H9 (cell line): ENCODE results near the gene PTP4A1. TPM values are rescaled to one million over a fixed set of nuclear protein-coding genes. Genes with fewer than 3 reads are reported as not detected.
"Not testable (repeated sequence)": the region's sequence is repeated elsewhere in the genome, so short reads cannot be mapped to it uniquely, and the experiment has no call there.

ENCODE experiments used
- DNase-seq: peaks from one replicate; pipeline ENCODE4 v3.0.0-alpha.2; 2017
- H2AFZ ChIP-seq: one replicate; pipeline ENCODE4 v1.6.1; 2013; ENCODE audit warnings: mild to moderate bottlenecking, low read length, control low read depth, moderate library complexity
- H2AK5ac ChIP-seq: 2 replicates; pipeline ENCODE4 v1.6.1; 2013; ENCODE audit warnings: low read length, control low read depth, mixed read lengths; ENCODE audit not compliant: insufficient read length
- H2BK120ac ChIP-seq: one replicate; pipeline ENCODE4 v1.6.1; 2013; ENCODE audit warnings: low read depth, mild to moderate bottlenecking, low read length, control low read depth, inconsistent platforms; ENCODE audit not compliant: poor library complexity, severe bottlenecking
- H2BK12ac ChIP-seq: 2 replicates; pipeline ENCODE4 v1.6.1; 2013; ENCODE audit warnings: low read length, control low read depth, mixed read lengths, low read depth; ENCODE audit not compliant: insufficient read length
- H2BK15ac ChIP-seq: 2 replicates; pipeline ENCODE4 v1.6.1; 2013; ENCODE audit warnings: low read depth, low read length, control low read depth
- H2BK20ac ChIP-seq: one replicate; pipeline ENCODE4 v1.6.1; 2013; ENCODE audit warnings: low read depth, mild to moderate bottlenecking, low read length, control low read depth, inconsistent platforms; ENCODE audit not compliant: poor library complexity, severe bottlenecking
- H2BK5ac ChIP-seq: 2 replicates; pipeline ENCODE4 v1.6.1; 2013; ENCODE audit warnings: low read length, control low read depth, mixed read lengths; ENCODE audit not compliant: insufficient read length
- H3K14ac ChIP-seq: 2 replicates; pipeline ENCODE4 v1.6.1; 2013; ENCODE audit warnings: low read length, control low read depth; ENCODE audit not compliant: insufficient read depth
- H3K18ac ChIP-seq: 2 replicates; pipeline ENCODE4 v1.6.1; 2013; ENCODE audit warnings: low read depth, mild to moderate bottlenecking, mixed read lengths, low read length, control low read depth; ENCODE audit not compliant: insufficient read length
- H3K23ac ChIP-seq: 2 replicates; pipeline ENCODE4 v1.6.1; 2013; ENCODE audit warnings: low read length, control low read depth, mixed read lengths, low read depth; ENCODE audit not compliant: insufficient read length
- H3K23me2 ChIP-seq: 2 replicates; pipeline ENCODE4 v1.6.1; 2013; ENCODE audit warnings: low read depth, mild to moderate bottlenecking, mixed read lengths, low read length, control low read depth; ENCODE audit not compliant: insufficient read length, poor library complexity, severe bottlenecking
- H3K27ac ChIP-seq: 2 replicates; pipeline ENCODE4 v1.5.1; 2013; ENCODE audit warnings: low read length, control low read depth, mixed read lengths, low read depth; ENCODE audit not compliant: insufficient read length
- H3K27me3 ChIP-seq: 2 replicates; pipeline ENCODE4 v1.6.1; 2013; ENCODE audit warnings: low read length, control low read depth, inconsistent platforms; ENCODE audit not compliant: insufficient read depth
- H3K4ac ChIP-seq: 2 replicates; pipeline ENCODE4 v1.6.1; 2013; ENCODE audit warnings: low read depth, mild to moderate bottlenecking, control low read depth, inconsistent platforms, low read length, moderate library complexity
- H3K4me1 ChIP-seq: 2 replicates; pipeline ENCODE4 v1.6.1; 2013; ENCODE audit warnings: low read length, control low read depth, inconsistent platforms; ENCODE audit not compliant: insufficient read depth
- H3K4me2 ChIP-seq: 2 replicates; pipeline ENCODE4 v1.6.1; 2013; ENCODE audit warnings: low read length, control low read depth, mixed read lengths; ENCODE audit not compliant: insufficient read length, insufficient read depth
- H3K56ac ChIP-seq: 2 replicates; pipeline ENCODE4 v1.6.1; 2013; ENCODE audit warnings: low read depth, mild to moderate bottlenecking, mixed read lengths, low read length, control low read depth; ENCODE audit not compliant: insufficient read length
- H3K79me1 ChIP-seq: 2 replicates; pipeline ENCODE4 v1.6.1; 2013; ENCODE audit warnings: low read depth, mild to moderate bottlenecking, moderate library complexity, low read length, control low read depth, inconsistent platforms; ENCODE audit not compliant: insufficient read depth, poor library complexity, severe bottlenecking
- H3K79me2 ChIP-seq: 2 replicates; pipeline ENCODE4 v1.6.1; 2013; ENCODE audit warnings: low read length, control low read depth, inconsistent platforms; ENCODE audit not compliant: insufficient read depth
- H3K9ac ChIP-seq: 2 replicates; pipeline ENCODE4 v1.6.1; 2013; ENCODE audit warnings: low read length, control low read depth, mixed read lengths; ENCODE audit not compliant: insufficient read length; ENCODE audit errors: extremely low read depth
- H3K9me3 ChIP-seq: one replicate; pipeline ENCODE4 v1.6.1; 2013; ENCODE audit warnings: low read depth, low read length, inconsistent platforms; ENCODE audit not compliant: control insufficient read depth
- H3T11ph ChIP-seq: one replicate; pipeline ENCODE4 v1.6.1; 2013; ENCODE audit warnings: mild to moderate bottlenecking, low read length, control low read depth, inconsistent platforms
- H4K20me1 ChIP-seq: one replicate; pipeline ENCODE4 v1.6.1; 2013; ENCODE audit not compliant: control insufficient read depth, insufficient read length, insufficient read depth
- H4K5ac ChIP-seq: 2 replicates; pipeline ENCODE4 v1.6.1; 2013; ENCODE audit warnings: low read depth, mild to moderate bottlenecking, mixed read lengths, low read length, control low read depth; ENCODE audit not compliant: insufficient read length
- H4K8ac ChIP-seq: replicated peaks from 2 replicates; pipeline ENCODE4 v1.6.1; 2013; ENCODE audit warnings: low read length, control low read depth, mixed read lengths, low read depth; ENCODE audit not compliant: insufficient read length
- H4K91ac ChIP-seq: 2 replicates; pipeline ENCODE4 v1.6.1; 2013; ENCODE audit warnings: low read depth, mild to moderate bottlenecking, moderate library complexity, mixed read lengths, low read length, control low read depth; ENCODE audit not compliant: insufficient read length
- H3K27ac Mint-ChIP-seq, 3 experiments: 2 replicates in 2 of 3; 3 replicates in 1 of 3; pipeline ENCODE4 v1.8.0; 2020 to 2021; ENCODE audit warnings: mixed read lengths in 3 of 3, mild to moderate bottlenecking in 1 of 3, moderate library complexity in 1 of 3
- H3K27me3 Mint-ChIP-seq: 2 replicates; pipeline ENCODE4 v1.8.0; 2021; ENCODE audit warnings: low read depth, mild to moderate bottlenecking, moderate library complexity, mixed read lengths
- H3K36me3 Mint-ChIP-seq, 3 experiments: 2 replicates in 2 of 3; 3 replicates in 1 of 3; pipeline ENCODE4 v1.8.0; 2020 to 2021; ENCODE audit warnings: low read depth in 3 of 3, mixed read lengths in 3 of 3; ENCODE audit not compliant: insufficient read depth in 1 of 3
- H3K4me1 Mint-ChIP-seq, 2 experiments: 2 replicates each; pipeline ENCODE4 v1.8.0; 2020; ENCODE audit warnings: mixed read lengths in 2 of 2
- H3K4me3 Mint-ChIP-seq, 2 experiments: 2 replicates in 1 of 2; 3 replicates in 1 of 2; pipeline ENCODE4 v1.8.0; 2020 to 2021; ENCODE audit warnings: mild to moderate bottlenecking in 2 of 2, mixed read lengths in 2 of 2, moderate library complexity in 1 of 2
- H3K9me3 Mint-ChIP-seq, 2 experiments: 2 replicates in 1 of 2; 3 replicates in 1 of 2; pipeline ENCODE4 v1.8.0; 2020; ENCODE audit warnings: mild to moderate bottlenecking in 2 of 2, mixed read lengths in 2 of 2, moderate library complexity in 1 of 2
- CTCF ChIP-seq: fragments of 200-600 bp; sonication (generic); conservative IDR thresholded peaks from 3 replicates; pipeline ENCODE4 v1.8.0; 2021; ENCODE audit warnings: antibody characterized with exemption, mild to moderate bottlenecking
- WGBS: extraction: QIAGEN DNeasy Blood & Tissue Kit; methylation state at CpG from one replicate; pipeline ENCODE4 v1.1.7; 2013; ENCODE audit warnings: missing lambda C conversion rate, low lambda C conversion rate, mixed read lengths; ENCODE audit not compliant: insufficient read length; ENCODE audit errors: extremely low coverage; 5-methylcytosine and 5-hydroxymethylcytosine counted together
- long read RNA-seq: library from polyadenylated mRNA; unstranded; transcript quantifications from one replicate; pipeline ENCODE4 v2.0.0, GENCODE V29; 2020
- total RNA-seq: library from RNA; stranded (reverse); gene quantifications from 2 replicates; pipeline ENCODE4 v1.2.1, GENCODE V29; 2021

PTP4A1 gene
- 85.9 and 91.0 TPM in 2 replicates for total RNA-seq
- long read RNA-seq, partial matches to known transcripts = 3 of 12 reads
- long read RNA-seq, other reads (novel, unspliced or antisense) = 6 of 12 reads

- no CpG with 5 or more reads among the region's 73 CpGs for WGBS
- peak within 1 kb of the TSS; percentile 26 for H3T11ph ChIP-seq
- H4K20me1 ChIP-seq = no peaks in the 10 kb centered on the region
- peak within 1 kb of the TSS; percentile 79 for H3K27ac ChIP-seq
- Mint-ChIP-seq H3K27me3 (no peaks in the 10 kb centered on the region; the same call in none of the 2 replicates), H3K4me1 (peaks cover 20 to 30% of the 10 kb centered on the region in 2 experiments), H3K27ac (peak within 1 kb of the TSS; percentile 96 to 99 (median 97)), H3K36me3 (peaks cover 14 to 24% (median 23%) of the 10 kb centered on the region in 3 experiments; a peak in 6 of 7 replicates), H3K4me3 (peak within 1 kb of the TSS; percentile 89 to 90), H3K9me3 (peaks cover 3 to 6% of the 10 kb centered on the region in 2 experiments; a peak in 2 of 5 replicates)
- H2BK15ac ChIP-seq = no peak within 1 kb of the TSS; the same call in 1 of the 2 replicates
- H3K23ac ChIP-seq = no peak within 1 kb of the TSS
- peak within 1 kb of the TSS; percentile 85 for H2BK12ac ChIP-seq
- H2BK120ac ChIP-seq = peak within 1 kb of the TSS; percentile 86
- no peak within 1 kb of the TSS for H4K8ac ChIP-seq
- peak within 1 kb of the TSS; percentile 95 for H3K14ac ChIP-seq
- DNase-seq = peak; percentile 98
- peak within 1 kb of the TSS; percentile 95 for H2BK5ac ChIP-seq
- H3K4me1 ChIP-seq = no peaks in the 10 kb centered on the region; the same call in 1 of the 2 replicates
- H2BK20ac ChIP-seq = no peak within 1 kb of the TSS
- peak within 1 kb of the TSS; percentile 99 for H3K9ac ChIP-seq
- H4K5ac ChIP-seq = peak within 1 kb of the TSS; percentile 96
- peak within 1 kb of the TSS; percentile 78 for H3K4ac ChIP-seq
- peak within 1 kb of the TSS; percentile 100 for H3K18ac ChIP-seq
- peaks cover 7% of the 10 kb centered on the region for H3K23me2 ChIP-seq
- H2AK5ac ChIP-seq = no peak within 1 kb of the TSS
- H3K79me1 ChIP-seq = no peaks in the 10 kb centered on the region
- H2AFZ ChIP-seq = peak within 1 kb of the TSS; percentile 11
- peaks cover 16% of the 10 kb centered on the region; the same call in 1 of the 2 replicates for H3K79me2 ChIP-seq
- H3K9me3 ChIP-seq = no peaks in the 10 kb centered on the region
- TF ChIP-seq CTCF = no peak
- peak within 1 kb of the TSS; percentile 95 for H4K91ac ChIP-seq
- H3K56ac ChIP-seq = no peak within 1 kb of the TSS
- H3K4me2 ChIP-seq = peak within 1 kb of the TSS; percentile 76
- H3K27me3 ChIP-seq = no peaks in the 10 kb centered on the region
Observed at GRCh38 chr6:63572044-63572746, at the start of gene PTP4A1, which contains the start of gene LOC128125822. PTP4A1 (plus strand) TSS chr6:63572480; CDS start chr6:63576881, 4,401 bp downstream. LOC128125822 (plus strand) TSS chr6:63572480.

- not testable (repeated sequence) for H3K27ac Mint-ChIP-seq
Observed at GRCh38 chr6:63522911-63523287, 49.4 kb upstream of the PTP4A1 start.

More at GRCh38 chr6:63522911-63523287, 49.4 kb upstream of the PTP4A1 start:
- H3K4me1 ChIP-seq, H2BK120ac ChIP-seq, H4K5ac ChIP-seq, H4K20me1 ChIP-seq, H3K18ac ChIP-seq, H3K23ac ChIP-seq, H3K14ac ChIP-seq, H3K27me3 Mint-ChIP-seq, H3K4me3 Mint-ChIP-seq, H3K79me2 ChIP-seq, H2AFZ ChIP-seq, H4K8ac ChIP-seq, H3K9ac ChIP-seq, H3K4ac ChIP-seq, H3K4me1 Mint-ChIP-seq, H3K9me3 Mint-ChIP-seq, H3K27me3 ChIP-seq, H3K36me3 Mint-ChIP-seq, H3T11ph ChIP-seq, H3K79me1 ChIP-seq, H2BK12ac ChIP-seq, H2BK15ac ChIP-seq, H3K56ac ChIP-seq, H3K23me2 ChIP-seq, H3K9me3 ChIP-seq, DNase-seq, H2BK5ac ChIP-seq, H4K91ac ChIP-seq, H3K27ac ChIP-seq, H2BK20ac ChIP-seq, H2AK5ac ChIP-seq, H3K4me2 ChIP-seq: not testable (repeated sequence)
- WGBS = no CpG with 5 or more reads among the region's 7 CpGs
